ENCODE measurements around the gene ANO10. TPM values are rescaled to one million over a fixed set of nuclear protein-coding genes. Genes with fewer than 3 reads are reported as not detected.

Gene ANO10
- total RNA-seq, 2 experiments from 2014 or later, result 6.3 to 8.9 TPM

GRCh38 chr3:43423639-43424038, 198.2 kb downstream of the ANO10 start:
- H3K27ac Mint-ChIP-seq, result no peak overlapping the region
- DNase-seq (no peak), ATAC-seq (no peak)
- H3K9me3 Mint-ChIP-seq, result peaks cover 7% of the 10 kb centered on the region
- no peak for TF ChIP-seq CTCF (IDR thresholded peaks at IDR 0.05)
- H3K4me3 Mint-ChIP-seq, result no peak overlapping the region
- CTCF ChIA-PET, result no interaction called here
- H3K36me3 Mint-ChIP-seq (ENCODE audit: low read depth), result peaks cover 9% of the 10 kb centered on the region
- POLR2A ChIA-PET, result no interaction called here
- intact Hi-C loops (cut with micrococcal nuclease), result no loop called here
- H3K4me1 Mint-ChIP-seq (ENCODE audit: low read depth), result no peaks in the 10 kb centered on the region
- H3K27me3 Mint-ChIP-seq, result no peaks in the 10 kb centered on the region

GRCh38 chr3:43423142-43423541, 198.7 kb downstream of the ANO10 start:
- Mint-ChIP-seq H3K4me3 (no peak overlapping the region), H3K9me3 (peaks cover 7% of the 10 kb centered on the region), H3K27ac (no peak overlapping the region), H3K36me3 (ENCODE audit: low read depth) (peaks cover 7% of the 10 kb centered on the region), H3K27me3 (no peaks in the 10 kb centered on the region), H3K4me1 (ENCODE audit: low read depth) (no peaks in the 10 kb centered on the region)
- ChIA-PET POLR2A (no interaction called here), CTCF (no interaction called here)
- no peak for TF ChIP-seq CTCF (IDR thresholded peaks at IDR 0.05)
- DNase-seq, result no peak
- intact Hi-C loops (cut with micrococcal nuclease), result no loop called here
- ATAC-seq, result no peak

GRCh38 chr3:43418601-43419272, 203.1 kb downstream of the ANO10 start:
- peaks cover 4% of the 10 kb centered on the region for H3K4me1 Mint-ChIP-seq (ENCODE audit: low read depth)
- H3K27me3 Mint-ChIP-seq, result no peaks in the 10 kb centered on the region
- no peaks in the 10 kb centered on the region for H3K9me3 Mint-ChIP-seq
- POLR2A ChIA-PET, result no interaction called here
- H3K36me3 Mint-ChIP-seq (ENCODE audit: low read depth), result no peaks in the 10 kb centered on the region
- H3K27ac Mint-ChIP-seq, result no peak overlapping the region
- DNase-seq (no peak), ATAC-seq (no peak)
- intact Hi-C loops (cut with micrococcal nuclease), result no loop called here
- CTCF ChIA-PET, result interaction anchor here (1.0 kb wide), 1 partner anchor 84 kb away, joined by 3 read pairs; no protein-coding TSS in a partner anchor
- TF ChIP-seq CTCF (IDR thresholded peaks at IDR 0.05), result no peak
- no peak overlapping the region for H3K4me3 Mint-ChIP-seq

- ATAC-seq, result no peak
- POLR2A ChIA-PET, result interaction anchor here (0.6 kb wide), 1 partner anchor 41 kb away, joined by 3 read pairs; no protein-coding TSS in a partner anchor
- intact Hi-C loops (cut with micrococcal nuclease), result no loop called here
Measured at GRCh38 chr3:43417133-43417532, 204.7 kb downstream of the ANO10 start.

More at GRCh38 chr3:43417133-43417532, 204.7 kb downstream of the ANO10 start:
- CTCF ChIA-PET, result no interaction called here
- TF ChIP-seq CTCF (IDR thresholded peaks at IDR 0.05), result no peak
- no peaks in the 10 kb centered on the region for H3K36me3 Mint-ChIP-seq (ENCODE audit: low read depth)
- no peak for DNase-seq
- H3K4me1 Mint-ChIP-seq (ENCODE audit: low read depth), result peaks cover 17% of the 10 kb centered on the region
- H3K4me3 Mint-ChIP-seq, result no peak overlapping the region
- no peak overlapping the region for H3K27ac Mint-ChIP-seq
- no peaks in the 10 kb centered on the region for H3K9me3 Mint-ChIP-seq
- no peaks in the 10 kb centered on the region for H3K27me3 Mint-ChIP-seq

Measured in activated CD8-positive, alpha-beta T cell treated with anti-CD3 and anti-CD28 coated beads for 36 hours (primary cell).